HG03378 (cell line): Measurements from ENCODE around the gene DGAT2.
"Not testable (repeated sequence)": the region's sequence is repeated elsewhere in the genome, so short reads cannot be mapped to it uniquely, and the experiment has no call there.

ENCODE experiments used
- ATAC-seq: cut with Tn5 transposase; IDR thresholded peaks from one replicate; pipeline ENCODE4 v1.9.1; 2021; ENCODE audit warnings: mild to moderate bottlenecking, moderate library complexity; ENCODE audit not compliant: unreplicated experiment

Gene DGAT2, protein sequence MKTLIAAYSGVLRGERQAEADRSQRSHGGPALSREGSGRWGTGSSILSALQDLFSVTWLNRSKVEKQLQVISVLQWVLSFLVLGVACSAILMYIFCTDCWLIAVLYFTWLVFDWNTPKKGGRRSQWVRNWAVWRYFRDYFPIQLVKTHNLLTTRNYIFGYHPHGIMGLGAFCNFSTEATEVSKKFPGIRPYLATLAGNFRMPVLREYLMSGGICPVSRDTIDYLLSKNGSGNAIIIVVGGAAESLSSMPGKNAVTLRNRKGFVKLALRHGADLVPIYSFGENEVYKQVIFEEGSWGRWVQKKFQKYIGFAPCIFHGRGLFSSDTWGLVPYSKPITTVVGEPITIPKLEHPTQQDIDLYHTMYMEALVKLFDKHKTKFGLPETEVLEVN

DNA sequence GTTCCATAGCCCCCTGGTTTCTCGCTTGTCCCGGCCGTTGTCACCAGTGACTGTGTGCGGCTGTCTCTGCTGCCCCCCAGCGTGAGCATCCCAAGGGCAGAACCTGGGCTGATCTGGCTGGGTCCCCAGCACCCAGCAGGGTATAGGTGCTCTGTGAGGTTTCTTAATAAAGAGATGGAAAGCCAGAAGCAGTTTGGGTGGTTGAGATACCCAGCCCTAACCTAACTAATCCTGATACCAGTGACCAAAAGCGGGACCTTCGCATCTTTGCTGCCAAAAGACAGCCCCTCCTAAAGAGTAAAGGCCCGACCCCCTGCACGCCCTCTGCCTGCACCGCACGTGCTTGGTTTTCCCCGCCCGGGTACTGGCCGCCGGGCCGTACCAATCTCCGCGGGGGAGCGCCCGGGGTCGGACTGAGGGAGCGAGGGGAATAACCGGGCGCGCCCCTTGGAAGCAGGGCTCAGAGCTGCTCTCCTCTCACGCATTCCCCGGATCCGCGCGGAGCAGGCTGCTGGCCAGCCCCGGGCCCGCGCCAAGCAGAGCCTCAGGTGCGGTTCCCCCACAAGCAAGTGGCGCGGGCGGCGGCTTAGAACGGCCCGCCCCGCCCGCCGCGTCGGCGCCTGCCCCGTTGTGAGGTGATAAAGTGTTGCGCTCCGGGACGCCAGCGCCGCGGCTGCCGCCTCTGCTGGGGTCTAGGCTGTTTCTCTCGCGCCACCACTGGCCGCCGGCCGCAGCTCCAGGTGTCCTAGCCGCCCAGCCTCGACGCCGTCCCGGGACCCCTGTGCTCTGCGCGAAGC, at the start of gene DGAT2:
Gene DGAT2, plus strand, starts transcription at position 667 of the 797 bp plus-strand sequence. CDS start 214 bp downstream, outside the sequence.
- peak; percentile 68 for ATAC-seq

DNA sequence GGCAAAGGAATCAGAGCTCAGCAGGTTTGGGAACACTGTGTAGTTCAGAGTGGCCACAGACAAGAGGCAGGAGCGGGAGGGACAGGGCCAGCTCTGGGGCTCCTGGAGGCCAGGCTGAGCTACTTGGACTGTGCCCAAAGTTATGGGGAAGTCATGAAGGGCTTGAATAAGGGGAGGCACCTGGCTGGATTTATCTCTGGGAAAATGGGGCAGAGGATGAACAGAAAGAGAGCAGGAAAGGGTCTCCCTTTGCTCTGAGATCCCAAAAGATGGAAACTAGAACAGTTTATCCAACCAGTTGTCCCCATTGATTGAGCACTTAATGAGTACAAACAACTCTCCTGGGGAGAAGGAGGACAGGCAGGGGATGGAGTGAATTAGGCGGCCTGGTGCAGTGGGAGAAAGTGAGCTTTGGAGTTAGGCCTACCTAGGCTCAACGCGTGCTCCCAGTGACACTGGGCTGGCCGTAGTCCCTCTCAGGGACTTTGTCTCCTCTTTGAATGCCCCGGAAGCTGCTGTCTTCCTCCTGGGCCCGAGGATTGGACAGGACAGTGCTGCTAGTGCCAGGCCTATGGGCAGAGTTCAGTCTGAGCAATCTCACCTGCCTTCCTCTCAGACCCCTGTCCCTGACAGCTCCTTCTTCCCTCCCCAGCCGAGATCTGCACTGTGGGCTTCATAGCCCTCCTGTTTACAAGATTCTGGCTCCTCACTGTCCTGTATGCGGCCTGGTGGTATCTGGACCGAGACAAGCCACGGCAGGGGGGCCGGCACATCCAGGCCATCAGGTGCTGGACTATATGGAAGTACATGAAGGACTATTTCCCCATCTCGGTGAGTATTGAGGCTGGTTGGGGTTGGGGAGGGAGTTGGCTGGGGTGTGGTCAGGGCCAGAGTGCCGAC, 49.0 kb upstream of the DGAT2 start:
- no peak for ATAC-seq

DNA sequence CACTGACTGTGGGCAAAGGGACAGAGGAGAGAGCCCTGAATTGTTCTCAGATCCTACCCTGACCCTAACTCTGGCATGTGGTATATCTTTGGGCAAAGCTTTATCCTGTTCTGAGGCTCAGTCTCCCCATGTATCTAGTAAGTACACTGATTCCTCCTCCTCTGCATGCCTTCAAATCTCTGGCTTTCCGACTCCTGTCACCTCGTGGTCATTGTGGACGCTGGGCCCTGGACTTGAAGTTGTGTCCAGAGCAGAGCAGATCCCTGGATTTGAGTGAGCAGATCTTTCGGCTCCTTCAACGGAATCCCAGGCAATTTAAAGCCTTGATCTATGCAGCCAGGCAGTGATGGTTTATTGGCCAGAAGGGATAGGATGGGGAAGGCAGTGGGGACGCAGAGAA, 47.9 kb upstream of the DGAT2 start:
- ATAC-seq: no peak

DNA sequence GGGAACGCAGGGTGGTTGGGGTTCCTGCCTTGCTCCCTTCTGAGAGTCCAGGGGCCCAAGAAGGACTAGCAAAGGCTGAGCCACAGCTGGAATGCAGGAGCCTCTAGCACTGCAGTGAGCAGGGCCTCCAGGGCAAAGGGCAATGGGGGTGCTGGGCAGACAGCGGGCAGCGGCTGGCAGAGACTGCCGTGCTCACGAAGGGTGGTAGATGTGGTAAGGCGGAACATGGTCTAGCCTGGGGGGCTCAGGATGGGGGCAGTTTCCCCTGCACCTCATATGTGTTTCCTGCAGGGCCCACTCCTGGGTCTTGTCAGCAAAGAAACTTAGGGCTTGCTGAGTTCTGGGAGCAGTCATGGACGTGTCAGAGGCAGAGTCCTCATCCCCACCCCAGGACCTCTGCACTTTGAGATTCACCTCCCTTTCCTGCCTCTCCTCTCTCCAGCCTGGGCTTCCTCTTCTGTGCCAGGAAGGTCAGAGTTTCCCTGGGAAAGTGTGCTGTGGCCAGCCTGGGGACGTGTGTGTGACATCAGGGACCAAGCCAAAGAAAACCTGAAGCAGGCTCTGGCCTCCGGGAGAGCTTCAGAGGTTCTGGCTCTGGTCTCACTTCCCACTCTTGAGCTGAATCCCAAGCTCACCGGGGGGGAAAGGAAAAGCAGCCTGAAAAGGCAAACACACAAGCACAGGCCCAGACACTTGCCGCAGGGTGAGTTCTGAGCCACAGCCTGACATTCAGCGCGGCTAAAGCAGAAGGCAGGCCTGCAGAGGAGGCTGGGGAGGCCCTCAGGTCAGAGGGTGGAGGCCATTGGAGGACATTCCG, 46.5 kb upstream of the DGAT2 start:
- no peak for ATAC-seq

DNA sequence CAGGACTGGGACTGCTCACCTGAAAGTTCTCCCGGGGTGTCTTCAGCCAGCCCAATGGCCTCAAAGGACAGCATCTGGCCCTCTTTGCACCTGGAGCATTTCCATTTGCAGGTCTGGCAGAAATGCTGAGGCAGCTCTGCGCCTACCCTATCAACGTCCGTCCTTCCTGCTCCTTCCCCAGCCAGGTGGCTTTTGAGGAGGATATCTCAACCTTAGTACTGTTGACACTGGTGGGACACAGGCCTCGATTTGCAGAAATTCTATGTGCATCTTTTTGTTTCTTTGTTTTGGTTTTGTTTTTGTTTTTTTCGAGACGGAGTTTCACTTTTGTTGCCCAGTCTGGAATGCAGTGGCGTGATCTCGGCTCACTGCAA, 45.9 kb upstream of the DGAT2 start:
- no peak for ATAC-seq

DNA sequence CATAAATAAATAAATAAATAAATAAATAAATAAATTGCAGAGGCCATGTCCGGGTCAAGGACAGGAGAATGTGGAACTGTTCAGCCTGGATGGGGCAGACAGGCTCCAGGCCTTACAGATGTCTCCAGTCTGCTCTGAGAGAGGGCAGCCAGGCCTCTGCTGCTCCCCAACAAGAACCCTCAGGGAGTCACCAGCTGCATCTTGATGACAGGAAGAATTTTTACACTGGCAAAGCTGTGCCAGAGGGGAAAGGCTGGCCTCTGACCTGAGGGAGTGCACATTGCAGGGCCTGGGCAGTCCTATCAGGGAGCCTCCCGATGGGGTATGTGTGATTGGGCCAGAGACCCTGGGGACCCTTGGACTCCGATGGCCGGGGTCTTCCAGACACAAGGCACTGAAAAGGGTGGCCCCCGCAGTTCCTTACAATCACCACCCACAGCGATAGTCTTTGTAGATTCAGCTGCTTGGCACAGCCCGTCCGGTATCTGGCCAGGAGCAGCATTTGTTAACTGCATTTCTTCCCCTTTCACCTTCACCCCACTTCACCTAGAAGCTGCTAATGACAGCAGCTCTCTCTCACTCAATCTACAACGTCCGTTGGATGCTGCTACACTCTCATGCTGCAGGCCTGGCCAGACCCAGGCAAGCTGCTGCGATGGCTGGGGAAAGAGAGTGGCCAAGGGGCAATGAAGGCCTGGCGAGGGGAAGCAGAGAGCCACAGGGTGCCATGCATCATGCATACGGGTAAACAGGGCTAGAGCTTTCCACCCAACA, 42.8 kb upstream of the DGAT2 start:
- ATAC-seq: no peak

DNA sequence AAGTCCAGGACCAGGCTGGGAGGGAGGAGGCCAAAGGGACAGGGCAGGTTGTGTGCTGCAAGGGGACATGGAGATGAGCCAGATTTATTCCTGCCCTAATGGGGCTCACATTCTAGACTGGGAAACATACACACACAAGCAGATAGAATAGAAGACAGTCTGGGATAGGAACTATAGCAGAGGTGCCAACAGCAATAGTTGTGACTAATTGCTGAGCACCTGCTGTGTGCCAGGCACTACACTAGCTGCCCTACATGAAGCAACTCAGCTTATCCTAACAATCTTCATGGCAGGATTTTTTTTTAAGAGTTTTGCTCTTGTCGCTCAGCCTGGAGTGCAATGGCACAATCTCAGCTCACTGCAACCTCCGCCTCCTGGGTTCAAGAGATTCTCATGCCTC, 39.6 kb upstream of the DGAT2 start:
- no peak for ATAC-seq

DNA sequence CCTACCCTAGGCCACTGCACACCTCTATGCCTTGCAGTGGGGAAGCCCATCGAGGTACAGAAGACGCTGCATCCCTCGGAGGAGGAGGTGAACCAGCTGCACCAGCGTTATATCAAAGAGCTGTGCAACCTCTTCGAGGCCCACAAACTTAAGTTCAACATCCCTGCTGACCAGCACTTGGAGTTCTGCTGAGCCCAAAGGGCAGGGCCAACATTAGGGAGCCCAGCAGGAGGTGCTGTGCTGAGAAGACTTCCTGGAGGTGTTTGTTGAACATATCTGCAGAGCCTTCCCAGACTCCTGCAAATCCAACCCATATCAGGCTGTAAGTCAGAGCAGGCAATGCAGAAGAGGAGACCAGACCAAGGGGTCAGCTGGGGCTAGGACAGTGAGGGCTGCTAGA, 37.5 kb upstream of the DGAT2 start:
- ATAC-seq: no peak

DNA sequence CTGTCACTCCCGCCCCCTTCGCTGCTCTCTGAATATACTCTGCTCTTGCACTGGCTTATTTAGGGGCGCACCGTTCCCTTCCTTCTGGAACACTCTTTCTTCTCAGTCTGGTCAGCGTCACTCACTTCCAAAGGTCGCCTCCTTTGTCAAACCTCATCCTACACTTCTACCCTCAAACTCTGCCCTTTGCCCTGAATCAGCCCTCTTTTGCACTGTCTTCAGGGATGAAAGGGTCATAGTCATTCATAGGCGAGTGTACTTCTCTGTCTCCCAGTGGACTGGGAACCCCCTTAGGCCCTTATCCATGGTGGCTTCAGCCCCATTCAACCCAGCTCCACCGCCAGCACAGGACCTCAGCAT, 35.5 kb upstream of the DGAT2 start:
- ATAC-seq: no peak

DNA sequence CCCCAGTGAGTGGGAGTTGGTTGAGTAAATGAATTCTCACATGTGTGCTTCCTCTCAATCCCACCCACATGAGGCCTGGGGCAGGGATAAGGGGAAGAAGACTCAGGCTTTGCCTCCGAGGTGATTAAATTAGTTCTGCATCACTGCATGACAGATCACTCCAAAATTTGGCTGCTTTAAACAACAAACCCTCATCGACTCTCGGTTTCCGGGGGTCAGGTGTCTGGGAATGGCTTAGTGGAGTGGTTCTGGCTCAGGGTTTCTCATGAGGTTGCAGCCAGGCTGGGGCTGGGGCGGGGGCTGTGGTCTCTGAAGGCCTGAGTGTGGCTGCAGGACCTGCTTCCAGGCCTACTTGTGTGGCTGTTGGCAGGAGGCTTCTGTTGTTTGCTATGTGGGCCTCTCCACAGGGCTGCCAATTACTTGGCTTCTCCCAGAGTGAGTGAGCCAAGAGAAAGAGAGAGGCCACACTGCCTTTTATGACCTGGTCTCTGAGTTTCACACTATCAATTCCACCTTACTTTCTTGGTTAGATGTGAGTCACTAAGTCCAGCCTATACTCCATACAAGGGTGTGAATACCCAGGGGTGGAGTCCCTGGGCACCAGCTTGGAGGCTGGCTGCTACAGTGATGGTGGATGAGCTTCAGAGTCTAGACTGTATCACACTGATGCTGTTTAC, 35.0 kb upstream of the DGAT2 start:
- ATAC-seq: no peak

DNA sequence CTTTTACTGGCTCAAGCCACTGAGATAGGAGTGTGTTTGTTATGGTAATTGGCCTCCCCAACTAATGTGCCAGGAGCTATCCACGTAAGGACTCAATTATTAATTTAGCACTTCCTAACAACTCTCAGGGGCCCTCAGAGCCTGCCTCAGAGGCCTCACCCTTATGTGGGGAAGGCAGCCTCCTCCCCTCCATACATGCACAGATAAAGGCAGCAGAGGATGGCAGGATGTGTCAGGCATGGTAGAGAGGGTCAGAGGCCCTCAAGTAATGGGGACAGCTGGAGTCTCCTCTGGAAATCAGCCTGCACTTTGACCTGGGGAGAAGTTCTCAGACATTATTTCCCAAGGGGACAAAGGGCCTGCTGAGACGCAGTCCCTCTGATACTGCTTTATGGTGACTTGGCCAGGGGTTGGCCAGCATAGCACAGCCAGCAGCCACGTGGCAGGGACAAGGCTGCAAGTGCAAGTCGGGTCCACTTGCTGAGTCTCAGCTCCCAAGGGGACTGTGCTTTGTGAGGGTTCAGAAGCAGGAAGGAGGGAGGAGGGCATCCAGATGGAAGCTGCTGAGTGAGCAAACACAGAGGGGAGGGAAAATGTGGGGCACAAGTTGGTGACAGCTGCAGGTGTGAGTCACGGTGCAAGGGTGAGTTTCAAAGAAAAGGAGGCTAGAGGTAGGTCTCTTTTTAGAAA, 33.9 kb upstream of the DGAT2 start:
- ATAC-seq: no peak

DNA sequence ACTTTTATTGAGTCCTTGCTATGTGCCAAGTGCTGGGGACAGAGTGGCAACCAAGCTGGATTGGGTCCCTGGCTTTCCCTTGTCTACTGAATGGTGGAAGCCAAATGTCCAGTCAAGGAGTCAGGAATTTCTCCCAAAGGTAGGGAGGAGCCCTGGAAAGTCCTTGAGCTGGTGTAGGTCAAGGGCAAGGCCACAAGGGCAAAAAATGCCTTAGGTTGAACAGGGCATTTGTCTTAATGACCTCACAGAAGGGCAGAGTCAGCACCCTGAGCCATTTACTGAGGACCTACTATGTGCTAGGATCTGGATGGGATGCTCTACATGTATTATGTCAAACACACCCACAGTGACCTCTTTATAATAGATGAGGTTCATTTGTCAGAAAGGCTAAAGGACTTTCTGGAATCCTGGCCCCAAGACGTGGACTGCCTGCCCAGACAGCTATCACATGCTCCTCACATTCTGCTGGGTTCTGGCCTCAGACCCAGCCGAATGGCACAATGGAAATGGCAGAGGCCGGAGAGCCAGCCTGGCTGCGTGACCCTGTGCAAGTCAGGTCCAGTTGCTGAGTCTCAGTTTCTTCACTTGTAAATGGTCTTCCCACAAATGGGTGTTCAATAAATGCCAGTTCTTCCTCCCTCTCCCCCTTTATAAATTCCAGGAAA, 33.3 kb upstream of the DGAT2 start:
- no peak for ATAC-seq

DNA sequence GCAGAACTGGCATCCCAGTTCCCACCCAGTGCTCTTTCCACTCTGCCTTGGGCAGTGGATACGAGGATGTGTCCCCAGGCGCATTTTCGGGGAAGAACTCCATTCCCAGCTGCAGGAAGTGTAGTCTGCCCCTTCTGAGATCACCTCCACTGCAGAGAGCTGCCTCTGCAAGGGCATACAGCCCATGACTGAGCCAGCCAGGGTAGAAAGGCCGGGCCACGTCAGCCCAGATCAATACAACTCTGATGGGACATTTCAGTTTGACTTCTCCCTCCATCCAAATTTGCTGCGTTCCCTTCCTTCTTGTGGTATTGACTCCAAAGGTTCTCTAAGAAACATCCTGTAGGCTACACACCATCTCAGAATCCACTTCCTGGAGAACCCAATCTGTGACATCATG, 31.3 kb upstream of the DGAT2 start:
- ATAC-seq: no peak

DNA sequence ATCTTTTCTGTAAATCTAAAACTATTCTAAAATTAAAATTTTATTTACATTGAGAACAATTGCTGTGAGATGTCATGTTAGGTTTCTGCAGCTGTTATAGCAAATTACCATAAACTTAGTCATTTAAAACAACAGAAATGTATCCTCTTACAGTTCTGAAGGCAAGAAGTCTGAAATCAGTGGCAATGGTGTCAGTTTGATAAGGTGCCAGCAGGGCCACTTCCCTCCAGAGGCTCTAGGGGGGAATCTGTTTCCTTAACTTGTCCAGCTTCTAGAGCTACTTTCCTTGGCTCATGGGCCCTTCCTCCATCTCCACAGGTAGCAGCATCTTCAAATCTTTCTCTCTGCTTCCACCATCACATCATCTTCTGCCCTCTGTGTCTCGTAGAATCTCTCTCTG, 27.9 kb upstream of the DGAT2 start:
- ATAC-seq: no peak

DNA sequence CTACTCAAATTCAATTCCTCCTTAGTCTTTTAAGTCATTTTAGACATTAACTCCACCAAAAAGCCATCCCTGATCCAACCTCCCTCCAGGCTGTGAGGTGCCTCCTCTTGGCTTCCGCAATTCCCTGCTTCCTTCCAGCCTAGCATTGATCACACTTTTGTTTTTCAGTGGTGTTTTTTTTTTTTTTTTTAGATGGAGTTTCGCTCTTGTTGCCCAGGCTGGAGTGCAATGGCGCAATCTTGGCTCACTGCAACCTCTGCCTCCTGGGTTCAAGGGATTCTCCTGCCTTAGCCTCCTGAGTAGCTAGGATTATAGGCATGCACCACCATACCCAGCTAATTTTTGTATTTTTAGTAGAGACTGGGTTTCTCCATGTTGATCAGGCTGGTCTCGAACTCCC, 25.4 kb upstream of the DGAT2 start:
- not testable (repeated sequence) for ATAC-seq

DNA sequence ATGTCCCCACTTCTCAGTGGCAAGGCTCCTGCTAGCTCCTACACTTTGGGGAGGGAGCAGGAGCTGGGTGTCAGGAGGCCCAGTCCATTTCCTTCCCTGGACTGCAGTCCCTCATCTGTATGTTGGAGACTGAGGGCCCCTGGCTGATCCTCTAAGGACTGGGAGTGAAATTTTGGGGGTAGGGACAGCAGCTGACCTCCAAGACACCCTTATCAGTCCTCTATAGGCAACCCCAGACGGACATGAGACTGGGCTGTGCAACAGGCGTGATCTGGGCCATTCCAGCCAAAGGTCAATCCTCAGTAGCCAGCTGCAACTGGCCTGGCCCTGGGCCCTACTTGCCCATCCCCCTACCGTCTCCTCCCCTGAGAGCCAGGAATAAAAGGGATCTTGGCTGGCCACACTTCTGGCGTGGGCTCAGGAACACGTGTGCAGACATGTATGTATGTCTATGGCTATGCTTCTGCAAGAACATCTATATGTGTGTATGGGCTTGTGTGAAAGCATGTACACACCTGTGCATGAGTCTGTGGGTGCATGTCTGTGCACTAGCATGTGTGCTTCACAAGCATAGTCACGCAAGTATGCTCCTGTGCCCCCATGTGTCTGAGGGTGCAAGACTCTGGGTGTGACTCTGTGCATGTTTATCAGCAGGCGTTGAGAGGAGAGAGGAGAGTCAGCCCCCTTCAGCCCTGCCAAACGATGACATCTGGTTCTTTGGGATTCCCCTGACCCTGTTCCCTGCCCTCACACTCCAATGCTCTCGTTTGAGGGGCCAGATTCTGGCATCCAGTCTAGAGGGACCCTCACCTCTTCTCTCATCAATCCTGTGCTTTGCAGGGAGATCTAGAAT, 24.6 kb upstream of the DGAT2 start:
- ATAC-seq: no peak

DNA sequence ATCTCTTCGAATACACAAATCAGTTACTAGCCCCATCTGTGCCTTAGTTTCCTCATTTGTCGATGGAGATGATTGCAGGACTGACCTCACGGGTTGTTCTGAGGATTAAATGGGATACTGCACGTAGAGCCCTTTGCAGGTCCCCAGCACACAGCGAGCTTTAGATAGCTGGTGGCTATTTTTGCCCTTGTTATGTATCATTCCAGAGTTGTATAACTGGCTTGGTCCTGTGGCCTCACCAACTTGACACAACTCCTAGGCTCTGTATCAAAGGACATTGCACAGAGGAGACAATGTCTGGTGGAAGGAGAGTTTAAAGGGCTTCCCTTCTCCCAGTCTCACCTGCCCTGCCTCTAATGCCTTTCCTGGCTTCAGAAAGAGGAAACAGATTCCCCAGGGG, 22.8 kb upstream of the DGAT2 start:
- no peak for ATAC-seq
